Measurements from ENCODE around the gene DENND2D.

GRCh38 chr1:111151838-111152237 is 48.6 kb downstream of the DENND2D start:
- TF ChIP-seq CTCF (IDR thresholded peaks at IDR 0.05) (no peak), POLR2A (IDR thresholded peaks at IDR 0.05) (no peak), POLR2AphosphoS5 (IDR thresholded peaks at IDR 0.05) (no peak)

All from breast epithelium (tissue), 3 donors.